Hepatocyte (in vitro differentiated cells): ENCODE results near the gene ASCC2.

Source experiments
- CTCF ChIP-seq: fragments of 200-600 bp; sonication (generic); IDR thresholded peaks from 2 replicates; pipeline ENCODE4 v1.5.1; 2016; ENCODE audit warnings: antibody characterized with exemption, mild to moderate bottlenecking; ENCODE audit not compliant: poor library complexity
- EZH2 ChIP-seq: fragments of 200-600 bp; sonication (generic); IDR thresholded peaks from 2 replicates; pipeline ENCODE4 v1.6.1; 2016; ENCODE audit warnings: antibody characterized with exemption, mild to moderate bottlenecking, borderline replicate concordance
- EZH2phosphoT487 ChIP-seq: fragments of 200-600 bp; sonication (generic); IDR thresholded peaks from one replicate; pipeline ENCODE4 v1.6.1; 2018; ENCODE audit warnings: antibody characterized with exemption, mild to moderate bottlenecking, low read depth, moderate library complexity; ENCODE audit not compliant: unreplicated experiment, severe bottlenecking

GRCh38 chr22:29825578-29825977 is 12.5 kb downstream of the ASCC2 start:
- TF ChIP-seq CTCF (no peak), EZH2 (no peak), EZH2phosphoT487 (no peak)
